GM23338 (cell line): ENCODE data around the gene BRSK1. TPM values are rescaled to one million over a fixed set of nuclear protein-coding genes. Genes with fewer than 3 reads are reported as not detected.
A peak's percentile ranks its signal among the peaks of the same experiment; 100 is the strongest.

ENCODE experiments used
- ATAC-seq: fragments of 200-7000 bp; cut with Tn5 transposase; 3 replicates; pipeline ENCODE4 v1.9.1; 2020
- DNase-seq: peaks from one replicate; pipeline ENCODE4 v3.0.0-alpha.2; 2015; ENCODE audit warnings: low spot score
- H2AFZ ChIP-seq: fragments of 200-600 bp; sonication (generic); 2 replicates; pipeline ENCODE4 v1.8.0; 2016; ENCODE audit warnings: antibody characterized with exemption, mild to moderate bottlenecking, moderate library complexity
- H3F3A ChIP-seq: fragments of 200-600 bp; sonication (generic); replicated peaks from 2 replicates; pipeline ENCODE4 v1.8.0; 2017; ENCODE audit warnings: antibody characterized with exemption, mixed run types, low read depth
- H3K27ac ChIP-seq: fragments of 200-600 bp; sonication (generic); 2 replicates; pipeline ENCODE4 v1.6.1; 2016; ENCODE audit warnings: low read depth
- H3K27me3 ChIP-seq: fragments of 200-600 bp; sonication (generic); 2 replicates; pipeline ENCODE4 v1.8.0; 2016; ENCODE audit warnings: mild to moderate bottlenecking, mixed run types, moderate library complexity; ENCODE audit not compliant: insufficient read depth
- H3K36me3 ChIP-seq: fragments of 200-600 bp; sonication (generic); 2 replicates; pipeline ENCODE4 v1.8.0; 2016; ENCODE audit warnings: mild to moderate bottlenecking; ENCODE audit not compliant: insufficient read depth
- H3K4me1 ChIP-seq: fragments of 200-600 bp; sonication (generic); 2 replicates; pipeline ENCODE4 v1.8.0; 2016; ENCODE audit warnings: mild to moderate bottlenecking, moderate library complexity; ENCODE audit not compliant: insufficient read depth
- H3K4me2 ChIP-seq: fragments of 200-600 bp; sonication (generic); 2 replicates; pipeline ENCODE4 v1.7.1; 2017; ENCODE audit warnings: mixed run types
- H3K4me3 ChIP-seq: fragments of 200-600 bp; sonication (generic); 2 replicates; pipeline ENCODE4 v1.6.1; 2016; ENCODE audit warnings: mixed run types
- H3K79me2 ChIP-seq: fragments of 200-600 bp; sonication (generic); replicated peaks from 2 replicates; pipeline ENCODE4 v1.8.0; 2017; ENCODE audit warnings: mild to moderate bottlenecking; ENCODE audit not compliant: insufficient read depth
- H3K9me2 ChIP-seq: fragments of 200-600 bp; sonication (generic); 2 replicates; pipeline ENCODE4 v1.8.0; 2017; ENCODE audit not compliant: insufficient read depth
- H4K20me1 ChIP-seq: fragments of 200-600 bp; sonication (generic); replicated peaks from 2 replicates; pipeline ENCODE4 v1.8.0; 2017; ENCODE audit warnings: mild to moderate bottlenecking; ENCODE audit not compliant: insufficient read depth
- H3K27ac Mint-ChIP-seq: 2 replicates; pipeline ENCODE4 v1.8.0; 2020; ENCODE audit warnings: inconsistent platforms, mild to moderate bottlenecking, moderate library complexity, mixed read lengths
- H3K27me3 Mint-ChIP-seq: 3 replicates; pipeline ENCODE4 v1.8.0; 2022; ENCODE audit warnings: low read depth, mild to moderate bottlenecking, moderate library complexity, mixed read lengths, inconsistent platforms; ENCODE audit not compliant: insufficient read depth, poor library complexity
- H3K36me3 Mint-ChIP-seq: 3 replicates; pipeline ENCODE4 v1.8.0; 2021; ENCODE audit warnings: low read depth, mild to moderate bottlenecking, inconsistent platforms, moderate library complexity, mixed read lengths
- H3K4me1 Mint-ChIP-seq: 3 replicates; pipeline ENCODE4 v1.8.0; 2020; ENCODE audit warnings: mild to moderate bottlenecking, inconsistent platforms, mixed read lengths
- H3K4me3 Mint-ChIP-seq: 3 replicates; pipeline ENCODE4 v1.8.0; 2021; ENCODE audit warnings: moderate library complexity, mild to moderate bottlenecking, inconsistent platforms, mixed read lengths
- H3K9me3 Mint-ChIP-seq: 3 replicates; pipeline ENCODE4 v1.8.0; 2020; ENCODE audit warnings: moderate library complexity, mild to moderate bottlenecking, inconsistent platforms, mixed read lengths
- CREB1 ChIP-seq: fragments of 250-450 bp; sonication (Bioruptor Pico); IDR thresholded peaks from 2 replicates; pipeline ENCODE4 v1.5.0; 2020; ENCODE audit warnings: low read depth, mild to moderate bottlenecking, moderate library complexity
- CTCF ChIP-seq, 2 experiments: fragments of 200-600 bp in 1 of 2; sonication (generic) in 1 of 2; conservative IDR thresholded peaks; 2 replicates each; pipeline versions ENCODE4 v1.5.1 to v1.6.1; 2016 to 2017; ENCODE audit warnings: antibody characterized with exemption in 2 of 2, low read depth in 2 of 2, mild to moderate bottlenecking in 2 of 2, moderate library complexity in 1 of 2
- ETS1 ChIP-seq: IDR thresholded peaks from 2 replicates; pipeline ENCODE4 v1.6.1; 2016; ENCODE audit warnings: antibody characterized with exemption
- EZH2 ChIP-seq: fragments of 200-600 bp; sonication (generic); IDR thresholded peaks from one replicate; pipeline ENCODE4 v1.8.0; 2017; ENCODE audit warnings: antibody characterized with exemption, mild to moderate bottlenecking, low read depth; ENCODE audit not compliant: unreplicated experiment
- EZH2phosphoT487 ChIP-seq: fragments of 200-600 bp; sonication (generic); IDR thresholded peaks from one replicate; pipeline ENCODE4 v1.8.1; 2018; ENCODE audit warnings: antibody characterized with exemption; ENCODE audit not compliant: unreplicated experiment
- JUNB ChIP-seq: IDR thresholded peaks from one replicate; pipeline ENCODE4 v1.6.1; 2016; ENCODE audit warnings: antibody characterized with exemption; ENCODE audit not compliant: unreplicated experiment
- NANOG ChIP-seq: IDR thresholded peaks from 2 replicates; pipeline ENCODE4 v1.6.1; 2016; ENCODE audit warnings: antibody characterized with exemption, borderline replicate concordance
- POLR2AphosphoS5 ChIP-seq: IDR thresholded peaks from 2 replicates; pipeline ENCODE4 v1.6.1; 2016; ENCODE audit warnings: antibody characterized with exemption, low read depth
- REST ChIP-seq: IDR thresholded peaks from one replicate; pipeline ENCODE4 v1.6.1; 2018; ENCODE audit warnings: antibody characterized with exemption; ENCODE audit not compliant: unreplicated experiment
- STAT1 ChIP-seq: IDR thresholded peaks from one replicate; pipeline ENCODE4 v1.6.1; 2016; ENCODE audit warnings: antibody characterized with exemption; ENCODE audit not compliant: unreplicated experiment
- ZNF114 ChIP-seq: fragments of 250-450 bp; sonication (Bioruptor Pico); IDR thresholded peaks from 2 replicates; pipeline ENCODE4 v1.5.0; 2020; ENCODE audit warnings: mild to moderate bottlenecking, moderate library complexity
- ZNF331 ChIP-seq: fragments of 250-450 bp; sonication (Bioruptor Pico); IDR thresholded peaks from 2 replicates; pipeline ENCODE4 v1.5.0; 2020; ENCODE audit warnings: low read depth, mild to moderate bottlenecking, moderate library complexity
- ZNF462 ChIP-seq: fragments of 250-450 bp; sonication (Bioruptor Pico); IDR thresholded peaks from 2 replicates; pipeline ENCODE4 v1.5.0; 2020; ENCODE audit warnings: mild to moderate bottlenecking, moderate library complexity
- polyA plus RNA-seq: library from polyadenylated mRNA; unstranded; fragments of >200 nt; fragmentation: Nextera tagmentation; extraction: Ambion mirVana; gene quantifications from 2 replicates; pipeline ENCODE4 v1.2.1, GENCODE V29; 2016
- total RNA-seq: library from RNA; depleted of rRNA; stranded (reverse); fragments of >200 nt; shearing (Covaris generic); gene quantifications from 2 replicates; pipeline ENCODE4 v1.2.3, GENCODE V29; 2014

The BRSK1 gene
- total and polyA plus RNA-seq, 2 experiments from 2014 or later, result 2.3 to 17.2 TPM

- TF ChIP-seq ETS1 (no peak), CTCF (conservative IDR thresholded peaks at IDR 0.05; ENCODE audit: low read depth in 2 of 2) (no peak), ZNF114 (CRISPR knock-in tag) (no peak), REST (no peak), CREB1 (CRISPR knock-in tag) (no peak), STAT1 (no peak), EZH2phosphoT487 (no peak), NANOG (no peak), POLR2AphosphoS5 (no peak), EZH2 (no peak), ZNF462 (CRISPR knock-in tag) (no peak), ZNF331 (no peak), JUNB (no peak)
- peak overlapping the region; percentile 90 for H3K4me3 ChIP-seq
- H3K27me3 ChIP-seq, result no peaks in the 10 kb centered on the region
- H3K27me3 Mint-ChIP-seq, result peaks cover 19% of the 10 kb centered on the region
- no peaks in the 10 kb centered on the region; the same call in 2 of the 3 replicates for H3K36me3 Mint-ChIP-seq
- peak overlapping the region; percentile 98 for H3K4me3 Mint-ChIP-seq
- peaks cover 21% of the 10 kb centered on the region for H3F3A ChIP-seq
- peaks cover 30% of the 10 kb centered on the region for H3K4me1 ChIP-seq
- H3K9me3 Mint-ChIP-seq, result no peaks in the 10 kb centered on the region
- H2AFZ ChIP-seq, result no peak overlapping the region
- peaks cover 56% of the 10 kb centered on the region for H3K4me1 Mint-ChIP-seq
- H3K27ac ChIP-seq, result no peak overlapping the region; the same call in 1 of the 2 replicates
- peaks cover 51% of the 10 kb centered on the region for H4K20me1 ChIP-seq
- DNase-seq (no peak), ATAC-seq (no peak)
- no peaks in the 10 kb centered on the region for H3K9me2 ChIP-seq
- peak overlapping the region; percentile 98 for H3K4me2 ChIP-seq
- H3K36me3 ChIP-seq, result no peaks in the 10 kb centered on the region
- peaks cover 64% of the 10 kb centered on the region for H3K79me2 ChIP-seq
- no peak overlapping the region for H3K27ac Mint-ChIP-seq
Measured at GRCh38 chr19:55256562-55257460, 27.0 kb upstream of the BRSK1 start.
